ENCODE data around the gene NALF2.

Gene NALF2

GRCh38 chrX:69524781-69525363, 20.7 kb downstream of the NALF2 start:
- in situ Hi-C loops (cut with MboI; ENCODE audit: low sequenced_read_pairs) = no loop called here

GRCh38 chrX:69530306-69530705, 26.2 kb downstream of the NALF2 start:
- in situ Hi-C loops (cut with MboI; ENCODE audit: low sequenced_read_pairs) = no loop called here

GRCh38 chrX:69531031-69531755, 27.1 kb downstream of the NALF2 start:
- in situ Hi-C loops (cut with MboI; ENCODE audit: low sequenced_read_pairs) = no loop called here

- in situ Hi-C loops (cut with MboI; ENCODE audit: low sequenced_read_pairs) = no loop called here
These were observed 31.5 kb downstream of the NALF2 start for GRCh38 chrX:69535661-69536060.

GRCh38 chrX:69538321-69538876, 34.3 kb downstream of the NALF2 start:
- in situ Hi-C loops (cut with MboI; ENCODE audit: low sequenced_read_pairs) = no loop called here

GRCh38 chrX:69539437-69539836, 35.3 kb downstream of the NALF2 start:
- in situ Hi-C loops (cut with MboI; ENCODE audit: low sequenced_read_pairs) = no loop called here

- in situ Hi-C loops (cut with MboI; ENCODE audit: low sequenced_read_pairs) = no loop called here
These were observed 37.8 kb downstream of the NALF2 start for GRCh38 chrX:69541956-69542355.

GRCh38 chrX:69543572-69543971, 39.4 kb downstream of the NALF2 start:
- in situ Hi-C loops (cut with MboI; ENCODE audit: low sequenced_read_pairs) = no loop called here

- in situ Hi-C loops (cut with MboI; ENCODE audit: low sequenced_read_pairs) = no loop called here
These were observed 42.3 kb downstream of the NALF2 start for GRCh38 chrX:69546417-69546816.

GRCh38 chrX:69546978-69547377, 42.9 kb downstream of the NALF2 start:
- in situ Hi-C loops (cut with MboI; ENCODE audit: low sequenced_read_pairs) = no loop called here

GRCh38 chrX:69551421-69552009, 47.4 kb downstream of the NALF2 start:
- in situ Hi-C loops (cut with MboI; ENCODE audit: low sequenced_read_pairs) = no loop called here

GRCh38 chrX:69552512-69552911, 48.4 kb downstream of the NALF2 start:
- in situ Hi-C loops (cut with MboI; ENCODE audit: low sequenced_read_pairs) = no loop called here
